A549 (cell line): ENCODE results near the gene STAG2. TPM values are rescaled to one million over a fixed set of nuclear protein-coding genes. Genes with fewer than 3 reads are reported as not detected.

Source experiments
- ATAC-seq, 2 experiments: fragments of 200-7000 bp in 1 of 2; fragments of >200 bp in 1 of 2; cut with Nextera tagmentation in 1 of 2; cut with Tn5 transposase in 1 of 2; 3 replicates each; pipeline versions ENCODE4 v1.8.0 to v1.9.1; 2018 to 2020; ENCODE audit warnings: mild to moderate bottlenecking in 1 of 2, moderate library complexity in 1 of 2
- CTCF ChIA-PET: fragments of 300-600 bp; sonication (Branson Sonifier 250); formaldehyde crosslinking; extraction: SDS; loops from one replicate; lab custom pipeline; 2021; ENCODE audit warnings: antibody characterized with exemption, inconsistent platforms; lab: Yijun Ruan, JAX
- POLR2A ChIA-PET: fragments of 350-600 bp; formaldehyde crosslinking; extraction: SDS; loops from one replicate; lab custom pipeline; 2021; ENCODE audit warnings: antibody characterized with exemption, inconsistent platforms; lab: Yijun Ruan, JAX
- DNase-seq, 2 experiments: peaks; one replicate each; pipeline versions ENCODE4 v3.0.0 to v3.0.0-alpha.2; 2011 to 2016; ENCODE audit warnings: low read depth in 1 of 2, low spot score in 1 of 2
- FAIRE-seq: peaks from 2 replicates; lab custom pipeline; 2011; peaks lifted over from hg19 to GRCh38; lab: Jason Lieb, UNC
- H3K27ac ChIP-seq, 2 experiments: fragments of >200 bp; sonication (Bioruptor Twin); formaldehyde crosslinking; 3 replicates each; pipeline ENCODE4 v1.5.1; 2016 to 2017
- H3K4me1 ChIP-seq: fragments of >200 bp; sonication (Bioruptor Twin); formaldehyde crosslinking; 3 replicates; pipeline ENCODE4 v1.6.1; 2016
- H3K4me2 ChIP-seq: fragments of >200 bp; sonication (Bioruptor Twin); formaldehyde crosslinking; 3 replicates; pipeline ENCODE4 v1.6.1; 2016
- H3K4me3 ChIP-seq: fragments of >200 bp; sonication (Bioruptor Twin); formaldehyde crosslinking; 3 replicates; pipeline ENCODE4 v1.5.1; 2016
- H3K9me3 ChIP-seq: fragments of >200 bp; sonication (Bioruptor Twin); formaldehyde crosslinking; 3 replicates; pipeline ENCODE4 v1.6.1; 2016
- BHLHE40 ChIP-seq: IDR thresholded peaks from 2 replicates; pipeline ENCODE4 v1.6.1; 2012; ENCODE audit warnings: low read depth, low read length, inconsistent platforms
- CEBPB ChIP-seq, 2 experiments: fragments of >200 bp in 1 of 2; sonication (Bioruptor Twin) in 1 of 2; formaldehyde crosslinking in 1 of 2; IDR thresholded peaks; 2 replicates each; pipeline ENCODE4 v1.6.1; 2012 to 2016
- ELK1 ChIP-seq: fragments of 150-350 bp; IDR thresholded peaks from 2 replicates; pipeline ENCODE4 v1.6.1; 2014; ENCODE audit warnings: low read depth, mild to moderate bottlenecking, low read length
- FOSL2 ChIP-seq, 2 experiments: fragments of 450-650 bp in 1 of 2; fragments of >200 bp in 1 of 2; sonication (Bioruptor Twin) in 1 of 2; formaldehyde crosslinking; IDR thresholded peaks; 2 replicates each; pipeline versions ENCODE4 v1.5.0 to v1.6.1; 2016 to 2020; ENCODE audit warnings: mild to moderate bottlenecking in 1 of 2, moderate library complexity in 1 of 2
- HDAC2 ChIP-seq: fragments of 200-600 bp; sonication (generic); IDR thresholded peaks from 2 replicates; pipeline ENCODE4 v1.6.1; 2016
- JUN ChIP-seq, 2 experiments: fragments of >200 bp; sonication (Bioruptor Twin); formaldehyde crosslinking; IDR thresholded peaks; 2 replicates in 1 of 2; 3 replicates in 1 of 2; pipeline ENCODE4 v1.6.1; 2016 to 2017
- KDM5A ChIP-seq: fragments of 200-600 bp; sonication (generic); IDR thresholded peaks from 2 replicates; pipeline ENCODE4 v1.6.1; 2016; ENCODE audit warnings: antibody characterized with exemption, mild to moderate bottlenecking
- MAFK ChIP-seq: fragments of 450-650 bp; IDR thresholded peaks from 2 replicates; pipeline ENCODE4 v1.6.1; 2014; ENCODE audit not compliant: partially characterized antibody
- MAX ChIP-seq: IDR thresholded peaks from 2 replicates; pipeline ENCODE4 v1.6.1; 2012
- PHF8 ChIP-seq: fragments of 200-600 bp; sonication (generic); IDR thresholded peaks from 2 replicates; pipeline ENCODE4 v1.6.1; 2016; ENCODE audit warnings: low read depth, mild to moderate bottlenecking, antibody characterized with exemption, moderate library complexity, borderline replicate concordance
- REST ChIP-seq: fragments of 200-600 bp; sonication (generic); IDR thresholded peaks from 2 replicates; pipeline ENCODE4 v1.6.1; 2016; ENCODE audit warnings: antibody characterized with exemption, mild to moderate bottlenecking, moderate library complexity
- RFX5 ChIP-seq: fragments of 450-650 bp; IDR thresholded peaks from 2 replicates; pipeline ENCODE4 v1.7.1; 2014; ENCODE audit warnings: antibody characterized with exemption, mild to moderate bottlenecking, moderate library complexity
- SREBF2 ChIP-seq: fragments of 450-650 bp; IDR thresholded peaks from 2 replicates; pipeline ENCODE4 v1.6.1; 2014; ENCODE audit warnings: mild to moderate bottlenecking, moderate library complexity
- TP53 ChIP-seq: fragments of 250-450 bp; sonication (Bioruptor Pico); IDR thresholded peaks from 2 replicates; pipeline ENCODE4 v1.5.0; 2021; ENCODE audit warnings: mild to moderate bottlenecking, moderate library complexity
- WGBS: methylation state at CpG from one replicate; pipeline ENCODE4 v1.1.6; 2017; ENCODE audit errors: missing lambda C conversion rate; 5-methylcytosine and 5-hydroxymethylcytosine counted together
- polyA plus RNA-seq, 4 experiments: library from polyadenylated mRNA; depleted of rRNA in 3 of 4; stranded (reverse); fragments of >200 nt; fragmentation: RNase III in 1 of 4; extraction: RNeasy Plus Mini Kit Qiagen cat#74134 plus additional on column Dnase treatment in 1 of 4; gene quantifications; 2 replicates in 3 of 4; 3 replicates in 1 of 4; pipeline ENCODE4 v1.2.3, GENCODE V29; 2011 to 2017

Gene STAG2
- polyA plus RNA-seq, 2 of the 4 experiments (the other 2 are of a cell fraction): 49.5 to 92.8 TPM

GRCh38 chrX:123960956-123961267 is 594 bp upstream of the STAG2 start:
- no peak for FAIRE-seq
- Histone ChIP-seq H3K27ac (peak overlapping the region; percentile 100), H3K9me3 (no peaks in the 10 kb centered on the region), H3K4me3 (peak overlapping the region; percentile 94), H3K4me2 (peak overlapping the region; percentile 91), H3K4me1 (peaks cover 24% of the 10 kb centered on the region)
- DNase-seq: no peak
- peak; percentile 17; the same call in 1 of the 2 replicates for TF ChIP-seq REST
- TF ChIP-seq PHF8: peak; percentile 56; the same call in 1 of the 2 replicates
- no peak for TF ChIP-seq CEBPB (IDR thresholded peaks at IDR 0.05)
- CTCF ChIA-PET: interaction anchor here (0.6 to 2.3 kb wide), 15 partner anchors 12 to 450 kb away, joined by 3 to 31 read pairs (median 3); no protein-coding TSS in a partner anchor
- POLR2A ChIA-PET: interaction anchor here (0.6 to 1.0 kb wide), 3 partner anchors 13 to 138 kb away, joined by 3 to 7 read pairs (median 4); no protein-coding TSS in a partner anchor
- WGBS: 4% methylated on average over 12 of the region's 13 CpGs
- no peak for ATAC-seq

- WGBS: 1% methylated on average over 22 of the region's 23 CpGs
- DNase-seq: peak in 1 of 2 experiments; percentile 39
These were observed 531 bp downstream of the STAG2 start for GRCh38 chrX:123962006-123962467.

DNA sequence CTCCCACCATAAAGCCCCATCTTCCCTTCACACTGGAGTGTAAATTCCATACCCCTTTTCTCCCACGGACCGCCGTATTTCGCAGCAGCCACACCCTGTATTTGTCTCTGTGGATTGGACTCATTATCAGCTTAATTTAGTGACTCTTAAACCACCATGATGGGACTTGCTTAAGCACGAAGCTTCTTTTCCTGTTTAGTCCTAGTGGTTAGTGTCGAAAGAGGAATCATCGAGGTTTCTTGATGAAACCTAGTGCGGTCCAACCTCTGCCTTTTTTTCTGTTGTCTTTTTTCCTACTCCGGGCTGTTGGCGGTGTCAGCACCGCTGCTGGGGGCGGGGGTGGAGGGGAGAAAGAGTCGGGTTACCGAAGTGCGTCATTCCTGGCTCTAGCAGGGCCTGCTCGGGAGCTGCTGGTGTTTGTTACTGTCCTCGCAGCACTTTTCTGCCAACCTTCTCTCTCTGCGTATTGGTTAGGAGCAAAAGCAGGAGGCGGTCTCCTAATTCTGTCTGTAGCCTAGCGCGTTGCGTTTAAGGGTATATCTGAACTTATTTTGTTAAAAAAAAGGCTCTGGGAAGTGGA is 1.4 kb downstream of the STAG2 start:
- ChIA-PET POLR2A (interaction anchor here (0.6 to 1.3 kb wide), 5 partner anchors 10 to 320 kb away, joined by 3 to 5 read pairs (median 3); partner anchors contain the start of gene XIAP), CTCF (interaction anchor here (1.0 to 1.2 kb wide), 3 partner anchors 8 to 14 kb away, joined by 3 to 5 read pairs (median 3); no protein-coding TSS in a partner anchor)
- DNase-seq (peak; percentile 83 to 94), ATAC-seq (peak; percentile 73 to 77), FAIRE-seq (peak; percentile 49)
- H3K4me2 ChIP-seq: peak overlapping the region; percentile 91
- peak overlapping the region; percentile 100 for H3K27ac ChIP-seq
- peaks cover 20% of the 10 kb centered on the region for H3K4me1 ChIP-seq
- no peaks in the 10 kb centered on the region for H3K9me3 ChIP-seq
- TF ChIP-seq MAFK (peak; percentile 90), TP53 (CRISPR knock-in tag) (peak; percentile 81), ELK1 (no peak), FOSL2 (IDR thresholded peaks at IDR 0.05) (no peak), FOSL2 (CRISPR knock-in tag; IDR thresholded peaks at IDR 0.05) (peak; percentile 39; the same call in 1 of the 2 replicates), RFX5 (no peak), JUN (IDR thresholded peaks at IDR 0.05) (peak; percentile 40 to 58; a peak in 3 of 5 replicates), MAX (peak; percentile 54)
- H3K4me3 ChIP-seq: peak overlapping the region; percentile 94
- WGBS: under 1% methylated on average over 22 of the region's 22 CpGs

More at GRCh38 chrX:123962006-123962467, 531 bp downstream of the STAG2 start:
- ChIA-PET POLR2A (interaction anchor here (0.6 to 1.3 kb wide), 5 partner anchors 9 to 169 kb away, joined by 3 to 6 read pairs (median 4); partner anchors contain the start of gene XIAP), CTCF (interaction anchor here (0.7 to 1.0 kb wide), 2 partner anchors 9 to 56 kb away, joined by 3 to 4 read pairs; no protein-coding TSS in a partner anchor)
- peak overlapping the region; percentile 100 for H3K27ac ChIP-seq
- H3K4me3 ChIP-seq: peak overlapping the region; percentile 94
- peak overlapping the region; percentile 91 for H3K4me2 ChIP-seq
- H3K9me3 ChIP-seq: no peaks in the 10 kb centered on the region
- ATAC-seq (peak; percentile 3 to 14; a peak in 3 of 6 replicates), FAIRE-seq (no peak)
- TF ChIP-seq SREBF2 (no peak), TP53 (CRISPR knock-in tag) (no peak), HDAC2 (no peak), KDM5A (no peak), BHLHE40 (no peak)
- peaks cover 24% of the 10 kb centered on the region for H3K4me1 ChIP-seq
